ENCODE data around the gene RSBN1. TPM values are rescaled to one million over a fixed set of nuclear protein-coding genes. Genes with fewer than 3 reads are reported as not detected.

RSBN1 gene
- total RNA-seq, 1 experiment from 2014 or later: 7.1 TPM

GRCh38 chr1:113813218-113813617 lies 942 bp upstream of the RSBN1 start:
- no peak for DNase-seq (ENCODE audit: extremely low read depth, low read depth)

- DNase-seq (ENCODE audit: extremely low read depth, low read depth): no peak
Measured at GRCh38 chr1:113812661-113813135, 422 bp upstream of the RSBN1 start.

- DNase-seq (ENCODE audit: extremely low read depth, low read depth): no peak
Measured at GRCh38 chr1:113811156-113811887, 954 bp downstream of the RSBN1 start.

GRCh38 chr1:113809670-113810602 lies 2.3 kb downstream of the RSBN1 start:
- no peak for DNase-seq (ENCODE audit: extremely low read depth, low read depth)

GRCh38 chr1:113808450-113809195 lies 3.7 kb downstream of the RSBN1 start:
- DNase-seq (ENCODE audit: extremely low read depth, low read depth): no peak

- DNase-seq (ENCODE audit: extremely low read depth, low read depth): no peak
Measured at GRCh38 chr1:113805639-113806038, 6.6 kb downstream of the RSBN1 start.

- DNase-seq (ENCODE audit: extremely low read depth, low read depth): no peak
Measured at GRCh38 chr1:113805256-113805531, 7.1 kb downstream of the RSBN1 start.

- peak; percentile 46 for DNase-seq (ENCODE audit: extremely low read depth, low read depth)
Measured at GRCh38 chr1:113804421-113805255, 7.6 kb downstream of the RSBN1 start.

GRCh38 chr1:113802367-113803007 lies 9.8 kb downstream of the RSBN1 start:
- no peak for DNase-seq (ENCODE audit: extremely low read depth, low read depth)

GRCh38 chr1:113800487-113800886 lies 11.8 kb downstream of the RSBN1 start:
- no peak for DNase-seq (ENCODE audit: extremely low read depth, low read depth)

GRCh38 chr1:113797472-113797871 lies 14.8 kb downstream of the RSBN1 start:
- no peak for DNase-seq (ENCODE audit: extremely low read depth, low read depth)

GRCh38 chr1:113793878-113794834 lies 18.1 kb downstream of the RSBN1 start:
- DNase-seq (ENCODE audit: extremely low read depth, low read depth): no peak

- no peak for DNase-seq (ENCODE audit: extremely low read depth, low read depth)
Measured at GRCh38 chr1:113792986-113793385, 19.3 kb downstream of the RSBN1 start.

GRCh38 chr1:113792471-113792870 lies 19.8 kb downstream of the RSBN1 start:
- no peak for DNase-seq (ENCODE audit: extremely low read depth, low read depth)

- no peak for DNase-seq (ENCODE audit: extremely low read depth, low read depth)
Measured at GRCh38 chr1:113788802-113789201, 23.5 kb downstream of the RSBN1 start.

GRCh38 chr1:113787663-113788062 lies 24.6 kb downstream of the RSBN1 start:
- no peak for DNase-seq (ENCODE audit: extremely low read depth, low read depth)

- no peak for DNase-seq (ENCODE audit: extremely low read depth, low read depth)
Measured at GRCh38 chr1:113786069-113786468, 26.2 kb downstream of the RSBN1 start.

GRCh38 chr1:113784104-113784779 lies 28.0 kb downstream of the RSBN1 start:
- no peak for DNase-seq (ENCODE audit: extremely low read depth, low read depth)

Data from NCI-H460 (cell line).